Kidney tubule cell (primary cell): ENCODE results near the gene BEST4.
"Not testable (repeated sequence)": the region's sequence is repeated elsewhere in the genome, so short reads cannot be mapped to it uniquely, and the experiment has no call there.

Experiments
- DNase-seq: peaks from one replicate; pipeline ENCODE4 v3.0.0-alpha.2; 2018; ENCODE audit warnings: low spot score

The BEST4 gene

GRCh38 chr1:44802306-44803061 lies 14.5 kb upstream of the BEST4 start:
- DNase-seq: no peak

GRCh38 chr1:44801491-44802305 lies 13.7 kb upstream of the BEST4 start:
- DNase-seq: peak; percentile 41

GRCh38 chr1:44799770-44800584 lies 12.0 kb upstream of the BEST4 start, which contains the start of gene PLK3:
Gene PLK3 (plus strand): TSS chr1:44800377. CDS start chr1:44800464, 87 bp downstream.
- DNase-seq: peak; percentile 98

- DNase-seq: no peak
Measured at GRCh38 chr1:44798481-44799365, 10.8 kb upstream of the BEST4 start.

- DNase-seq: not testable (repeated sequence)
Measured at GRCh38 chr1:44797886-44798285, 9.9 kb upstream of the BEST4 start.

GRCh38 chr1:44792736-44793502 lies 4.9 kb upstream of the BEST4 start:
- no peak for DNase-seq

GRCh38 chr1:44790968-44791801 lies 3.2 kb upstream of the BEST4 start:
- no peak for DNase-seq

- DNase-seq: no peak
Measured at GRCh38 chr1:44787506-44787905, 464 bp downstream of the BEST4 start.

GRCh38 chr1:44786841-44787426 lies 1.0 kb downstream of the BEST4 start:
- no peak for DNase-seq

GRCh38 chr1:44786138-44786840 lies 1.7 kb downstream of the BEST4 start:
- DNase-seq: peak; percentile 80

- no peak for DNase-seq
Measured at GRCh38 chr1:44785501-44786137, 2.4 kb downstream of the BEST4 start.

GRCh38 chr1:44785029-44785380 lies 3.0 kb downstream of the BEST4 start:
- DNase-seq: no peak

GRCh38 chr1:44784094-44785028 lies 3.6 kb downstream of the BEST4 start:
- peak; percentile 60 for DNase-seq

- DNase-seq: no peak
Measured at GRCh38 chr1:44783697-44784093, 4.3 kb downstream of the BEST4 start.

GRCh38 chr1:44780583-44781121 lies 7.3 kb downstream of the BEST4 start:
- DNase-seq: no peak

- DNase-seq: no peak
Measured at GRCh38 chr1:44778705-44779576, 9.0 kb downstream of the BEST4 start.
